HG03354 (cell line): ENCODE measurements around the gene ZSCAN20.

ENCODE experiments used
- ATAC-seq: cut with Tn5 transposase; IDR thresholded peaks from one replicate; pipeline ENCODE4 v1.9.1; 2021; ENCODE audit warnings: mild to moderate bottlenecking; ENCODE audit not compliant: unreplicated experiment, poor library complexity, severe bottlenecking

ZSCAN20 gene

GRCh38 chr1:33443080-33443704, 29.3 kb upstream of the ZSCAN20 start:
- ATAC-seq: no peak

DNA sequence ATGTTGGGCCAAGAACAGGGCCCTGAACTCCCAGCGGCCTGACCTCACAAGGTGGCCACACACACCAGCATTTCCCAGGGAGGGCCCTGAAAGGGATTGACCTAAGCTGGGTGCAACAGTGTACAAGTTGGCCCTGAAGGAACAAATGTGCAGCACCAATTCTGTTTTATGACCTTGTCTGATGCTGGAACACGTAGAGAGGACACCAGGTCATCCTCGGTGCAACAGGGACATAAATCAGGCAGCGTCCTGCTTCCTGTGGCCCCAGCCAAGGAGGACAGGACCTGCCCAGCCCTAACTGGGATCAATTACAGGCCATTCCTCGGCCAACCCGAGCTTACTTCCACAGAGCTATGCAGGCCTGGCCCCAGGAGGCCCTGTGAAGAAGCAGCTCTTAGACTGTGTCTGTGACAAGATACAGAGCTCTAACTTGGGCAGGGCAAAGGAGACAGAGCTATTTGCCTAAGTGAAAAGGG, 28.7 kb upstream of the ZSCAN20 start:
- no peak for ATAC-seq

GRCh38 chr1:33445108-33445507, 27.3 kb upstream of the ZSCAN20 start:
- ATAC-seq: no peak

DNA sequence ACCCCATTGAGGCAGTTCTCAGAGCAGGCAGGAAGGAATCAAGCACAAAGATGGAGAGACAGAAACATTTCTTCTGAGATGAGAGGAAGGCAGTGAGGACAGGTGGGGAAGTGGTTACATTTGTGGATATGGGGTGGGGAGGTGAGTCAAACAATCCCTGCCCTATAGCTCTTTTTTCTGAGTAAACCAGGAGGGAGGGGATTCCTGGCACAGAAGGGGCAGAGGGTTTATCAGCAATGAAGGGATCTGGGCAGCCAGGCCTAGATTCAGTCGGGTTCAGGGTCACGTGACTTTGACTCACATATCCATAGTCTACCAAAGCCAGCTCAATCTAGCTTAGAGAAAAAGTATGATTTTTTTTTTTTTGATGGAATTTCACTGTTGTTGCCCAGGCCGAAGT, 25.9 kb upstream of the ZSCAN20 start:
- ATAC-seq: no peak

- no peak for ATAC-seq
These were observed 17.7 kb upstream of the ZSCAN20 start for GRCh38 chr1:33454646-33455282.

DNA sequence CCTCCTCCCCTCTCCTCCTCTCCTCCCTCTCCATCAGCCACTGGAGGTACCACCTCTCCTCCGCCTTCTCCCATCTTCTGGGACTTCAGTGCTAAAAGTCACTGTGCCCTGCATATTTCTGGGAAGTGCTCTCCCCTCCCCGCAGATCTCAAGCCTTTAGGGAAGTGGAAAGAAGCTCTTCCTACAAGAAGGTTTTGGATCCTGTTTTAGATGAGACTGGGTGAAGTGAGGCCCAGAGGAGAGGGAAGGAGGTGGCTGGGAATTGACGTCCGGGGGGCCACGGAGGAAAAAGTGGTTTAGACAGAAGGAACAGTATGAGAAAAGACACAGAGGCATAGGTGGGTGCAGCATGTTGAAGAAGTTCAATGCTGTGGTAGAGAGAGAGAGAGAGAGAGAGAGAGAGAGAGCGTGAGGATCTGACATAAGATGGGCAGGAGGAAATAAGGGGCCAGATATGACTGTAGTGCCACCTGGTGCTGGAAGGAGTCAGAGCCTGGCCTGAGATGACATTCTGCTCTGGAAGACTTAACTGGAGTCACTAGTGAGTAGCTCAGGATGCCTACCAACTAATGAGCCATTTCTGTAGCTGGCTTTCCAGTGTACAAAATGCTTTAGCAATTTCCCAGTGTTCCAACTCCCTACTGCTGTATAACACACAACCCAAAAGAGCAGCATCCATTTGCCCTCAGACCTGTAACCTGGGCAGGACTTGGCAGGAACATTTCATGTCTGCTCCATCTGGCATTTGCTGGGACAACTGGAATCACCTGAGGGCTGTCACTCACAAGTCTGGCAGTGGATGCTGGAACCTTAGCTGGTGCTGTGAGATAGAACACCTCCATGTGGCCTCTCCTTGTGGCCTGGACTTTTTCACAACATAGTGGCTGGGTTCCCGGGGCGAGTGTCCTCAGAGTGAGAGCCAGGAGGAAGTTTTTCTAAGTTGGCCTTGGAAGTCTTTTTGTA, 16.6 kb upstream of the ZSCAN20 start:
- peak; percentile 73 for ATAC-seq

DNA sequence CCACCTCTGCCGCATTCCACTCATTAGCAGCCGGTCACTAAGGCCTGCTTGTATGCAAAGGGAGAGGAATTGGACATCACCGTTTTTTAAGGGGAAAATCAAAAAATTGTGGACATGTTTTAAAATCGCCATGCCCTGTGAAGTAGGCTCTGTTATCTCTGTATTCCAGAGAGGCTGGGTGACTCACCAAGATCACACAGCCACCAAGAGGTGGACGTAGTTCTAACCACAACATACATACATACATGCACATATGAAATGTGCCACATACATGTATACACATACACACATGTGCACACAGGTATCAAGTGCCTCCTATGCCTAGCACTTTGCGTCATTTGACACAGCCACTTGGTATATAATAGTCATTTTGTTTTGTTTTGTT, 16.0 kb upstream of the ZSCAN20 start:
- no peak for ATAC-seq

- no peak for ATAC-seq
These were observed 12.8 kb upstream of the ZSCAN20 start for GRCh38 chr1:33459691-33460090.

DNA sequence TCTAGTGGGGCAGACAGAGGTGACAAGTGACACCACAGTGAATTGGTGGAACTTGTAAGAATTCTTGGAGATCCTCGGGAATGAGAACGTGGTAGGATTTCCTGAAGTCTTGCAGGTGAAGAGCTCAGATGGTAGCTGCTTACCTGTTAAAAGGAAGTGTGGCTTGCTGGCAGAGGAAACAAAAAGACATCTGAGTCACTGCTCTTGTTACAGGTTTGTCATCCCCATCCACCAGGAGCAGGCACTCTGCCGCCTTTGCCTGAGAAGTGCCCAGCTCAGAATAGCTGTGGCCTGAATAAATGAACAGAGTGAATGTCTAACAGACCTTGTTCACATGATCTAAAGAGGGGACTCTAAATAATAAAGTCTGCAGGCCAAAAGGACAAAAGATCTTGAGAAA, 12.3 kb upstream of the ZSCAN20 start:
- no peak for ATAC-seq

DNA sequence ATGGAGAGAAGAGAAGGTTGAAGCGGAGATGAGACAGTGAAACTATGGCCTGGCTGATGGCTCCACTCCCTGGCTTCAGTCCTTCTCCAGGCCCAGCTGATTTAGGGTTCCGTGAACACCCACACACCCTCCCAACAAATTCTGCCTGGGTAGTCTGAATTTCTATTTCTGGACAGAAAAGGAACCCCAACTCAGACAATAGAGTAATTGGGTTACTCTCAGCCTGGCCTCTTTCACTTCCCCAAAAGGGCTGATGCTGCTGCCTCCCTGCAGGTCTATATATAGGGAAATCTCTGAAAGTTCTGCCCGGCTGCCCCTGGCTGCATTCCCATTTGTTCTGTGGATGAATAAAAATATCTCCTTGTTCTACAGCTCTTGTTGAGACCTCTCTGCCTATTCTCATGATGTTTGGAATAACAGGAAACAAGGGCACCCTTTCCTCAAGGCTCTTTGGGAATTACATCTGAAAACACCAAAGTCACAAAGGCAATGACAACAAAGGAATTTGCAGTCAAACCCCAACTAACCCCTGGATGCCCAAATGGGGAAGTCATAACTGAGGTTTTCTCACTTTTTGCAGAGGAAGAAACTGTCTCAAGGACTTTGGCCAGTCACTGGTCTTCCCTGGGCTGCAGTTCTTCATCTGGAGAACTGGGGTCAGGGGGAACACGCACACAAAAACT, 11.4 kb upstream of the ZSCAN20 start:
- ATAC-seq: peak; percentile 77

DNA sequence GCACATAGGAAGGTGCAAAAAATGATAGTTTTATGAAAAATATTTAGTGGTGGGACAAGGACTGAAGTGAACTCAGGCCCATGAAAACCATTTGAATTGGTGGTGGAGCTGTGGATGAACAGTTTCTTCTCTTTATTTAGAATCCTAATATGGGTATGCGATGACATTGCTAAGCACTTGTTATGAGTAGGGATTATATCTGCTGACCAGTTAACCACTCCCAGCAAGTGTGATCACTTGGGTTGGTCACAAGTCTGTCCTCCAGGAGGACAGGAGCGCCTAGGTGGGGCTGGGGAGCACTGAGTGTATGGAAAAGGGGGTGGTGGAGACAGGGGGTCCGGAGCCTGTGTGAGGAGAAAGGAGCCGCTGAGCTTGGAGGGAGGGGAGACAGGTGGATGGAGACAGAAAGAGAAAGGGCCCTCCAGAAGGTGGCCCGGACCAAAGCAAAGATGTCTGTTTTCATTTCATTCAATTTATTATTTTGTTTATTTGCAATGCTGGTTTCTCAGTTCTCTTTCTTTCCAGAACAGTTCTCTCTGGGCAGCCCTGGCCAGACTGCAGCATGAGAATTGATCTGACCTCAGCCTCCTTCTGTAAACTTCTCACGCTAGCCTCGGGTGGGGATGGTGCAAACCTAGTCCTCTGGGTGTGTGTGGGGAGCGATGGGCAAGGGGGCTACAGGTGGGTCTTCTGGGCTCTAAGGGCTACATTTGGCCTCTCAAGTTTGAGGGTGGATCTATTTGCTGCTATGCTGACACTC, 9.9 kb upstream of the ZSCAN20 start:
- no peak for ATAC-seq

GRCh38 chr1:33464552-33464951, 7.9 kb upstream of the ZSCAN20 start:
- no peak for ATAC-seq

DNA sequence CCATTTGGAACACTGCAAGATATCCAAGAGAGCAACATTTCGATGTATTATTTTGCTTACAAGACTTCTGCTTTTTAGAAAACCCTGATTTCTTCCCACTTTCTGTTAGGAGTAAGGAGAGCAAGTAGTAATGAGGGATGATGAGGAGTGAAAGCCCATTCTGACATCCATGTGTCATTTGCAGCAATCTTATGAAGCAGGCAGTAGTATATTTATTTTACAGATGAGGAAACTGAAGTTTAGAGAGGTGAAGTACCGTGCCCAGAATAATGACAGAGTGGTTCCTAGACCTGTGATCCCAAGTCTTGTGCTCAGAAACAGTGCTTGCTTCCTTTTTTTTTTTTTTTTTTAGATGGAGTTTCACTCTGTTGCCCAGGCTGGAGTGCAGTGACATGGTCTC, 7.1 kb upstream of the ZSCAN20 start:
- no peak for ATAC-seq

DNA sequence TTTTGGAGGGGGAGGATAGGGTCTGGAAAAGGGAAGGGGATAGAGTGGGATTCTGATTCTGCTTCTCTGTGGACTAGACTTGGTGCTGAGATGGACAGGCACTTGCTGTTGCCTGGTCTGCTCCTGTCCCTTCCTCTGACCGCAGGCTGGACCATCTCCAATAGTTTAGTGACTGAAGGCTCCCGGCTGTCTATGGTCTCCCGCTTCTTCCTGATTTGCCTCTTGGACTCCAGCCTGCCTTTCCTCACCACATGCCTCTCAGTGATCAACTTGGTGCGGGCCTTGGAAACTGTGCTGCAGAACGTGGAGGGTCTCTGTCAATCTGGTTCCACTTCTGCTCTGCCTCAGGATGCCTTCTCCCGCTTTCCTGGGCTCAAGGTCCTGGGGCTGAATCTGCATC, 6.3 kb upstream of the ZSCAN20 start:
- no peak for ATAC-seq

DNA sequence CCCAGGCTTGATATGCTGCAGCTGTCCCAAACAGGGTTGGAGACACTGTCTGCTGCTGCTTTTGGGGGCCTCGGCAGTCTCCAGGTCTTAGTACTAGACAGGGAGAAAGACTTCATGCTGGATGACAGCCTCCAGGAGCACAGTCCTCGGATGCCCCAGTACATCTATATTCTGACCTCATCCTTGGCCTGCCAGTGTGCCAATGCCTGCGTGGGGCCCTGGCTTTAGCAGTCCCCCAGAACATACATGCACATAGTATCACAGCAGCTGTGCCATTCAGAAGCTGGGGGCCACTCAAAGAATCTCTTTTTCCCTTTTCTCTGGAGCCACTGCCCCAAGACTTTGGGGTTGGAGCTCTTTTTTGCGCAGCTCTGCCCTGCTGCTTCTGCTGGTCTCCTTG, 4.4 kb upstream of the ZSCAN20 start:
- no peak for ATAC-seq

DNA sequence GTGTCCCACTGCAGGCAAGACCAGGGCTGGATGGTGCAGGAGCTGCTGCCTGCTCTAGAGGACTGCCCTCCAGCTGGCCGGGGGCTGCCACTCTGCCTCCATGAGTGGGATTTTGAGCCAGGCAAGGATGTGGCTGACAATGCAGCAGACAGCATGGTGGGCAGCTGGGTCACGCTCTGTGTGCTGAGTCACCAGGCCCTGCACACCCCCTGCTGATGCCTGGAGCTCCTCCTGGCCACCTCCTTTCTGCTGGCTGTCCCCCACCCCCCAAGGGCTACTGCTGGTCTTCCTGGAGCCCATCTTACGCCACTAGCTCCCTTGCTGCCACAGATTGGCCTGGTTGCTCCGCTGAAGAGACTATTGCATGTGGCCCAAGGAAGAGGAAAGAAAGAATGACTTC, 3.9 kb upstream of the ZSCAN20 start:
- ATAC-seq: no peak

DNA sequence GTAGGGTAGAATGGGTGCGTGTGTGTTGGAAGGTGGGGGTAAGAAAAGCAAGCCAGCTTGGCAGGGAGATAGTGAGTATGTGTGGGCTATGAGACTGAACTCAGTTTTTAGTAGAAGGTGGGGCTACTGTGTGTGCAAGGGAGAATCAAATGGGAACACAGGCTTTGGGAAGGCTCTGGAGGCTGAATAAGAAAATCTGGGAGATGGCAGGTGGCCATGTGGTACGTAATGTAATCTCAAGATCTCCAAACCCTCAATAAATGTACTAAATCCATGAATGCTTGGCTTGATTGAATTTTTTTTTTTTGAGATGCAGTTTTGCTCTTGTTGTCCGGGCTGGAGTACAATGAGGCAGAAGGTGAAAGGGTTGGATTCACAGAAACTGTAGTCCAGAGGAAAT, 3.5 kb upstream of the ZSCAN20 start:
- no peak for ATAC-seq

- no peak for ATAC-seq
These were observed 2.8 kb upstream of the ZSCAN20 start for GRCh38 chr1:33469691-33470090.

DNA sequence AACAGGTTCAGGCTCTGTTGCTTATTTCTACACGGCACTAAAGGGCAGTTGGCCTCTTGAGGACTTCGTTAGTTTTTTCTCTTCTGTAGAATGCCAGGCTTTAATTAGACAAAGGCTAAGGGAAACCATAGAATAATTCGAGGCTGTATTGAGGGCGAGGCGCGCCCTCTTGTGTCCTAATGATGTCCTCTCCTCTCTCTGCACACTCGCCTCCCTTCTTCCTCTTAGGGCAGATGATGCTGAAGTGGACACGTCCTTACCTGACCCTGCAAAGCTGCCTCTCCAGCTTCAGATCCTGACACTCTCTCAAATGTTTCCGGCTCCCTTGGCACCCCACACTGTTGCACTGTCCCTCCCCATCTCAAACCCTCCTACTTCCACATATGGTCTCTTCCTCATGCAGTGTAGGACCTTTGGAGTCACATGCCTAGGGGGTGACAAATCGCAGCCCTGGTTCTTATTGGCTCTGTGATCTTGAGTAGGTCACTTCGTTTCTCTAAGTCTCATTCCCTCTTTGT, 1.9 kb upstream of the ZSCAN20 start:
- peak; percentile 39 for ATAC-seq
